ENCODE measurements around the gene GCSH. TPM values are rescaled to one million over a fixed set of nuclear protein-coding genes. Genes with fewer than 3 reads are reported as not detected.
A peak's percentile ranks its signal among the peaks of the same experiment; 100 is the strongest.

The GCSH gene
- total and polyA plus RNA-seq, 2 of the 13 experiments (the other 11 are each of a cell fraction or from before 2014, with no cell fraction given), result 35.9 to 103 TPM

GRCh38 chr16:81077076-81077940, 18.9 kb downstream of the GCSH start, which contains the start of gene C16orf46 (continued):
- TF ChIP-seq ZNF841 (CRISPR knock-in tag; IDR thresholded peaks at IDR 0.05; ENCODE audit: borderline replicate concordance) (no peak), ZNF160 (CRISPR knock-in tag; IDR thresholded peaks at IDR 0.05) (peak; percentile 90; the same call in 1 of the 2 replicates), TEAD3 (CRISPR knock-in tag; optimal IDR thresholded peaks at IDR 0.05; ENCODE audit: borderline replicate concordance) (peak; percentile 79), TRIM22 (IDR thresholded peaks at IDR 0.05) (no peak), ZNF644 (CRISPR knock-in tag; IDR thresholded peaks at IDR 0.05; ENCODE audit: low read depth) (no peak), ZFX (CRISPR knock-in tag; IDR thresholded peaks at IDR 0.05; ENCODE audit: low read depth) (peak; percentile 100), MTF1 (CRISPR knock-in tag; IDR thresholded peaks at IDR 0.05) (no peak), MXD4 (CRISPR knock-in tag; IDR thresholded peaks at IDR 0.05) (peak; percentile 59), EEA1 (CRISPR knock-in tag; IDR thresholded peaks at IDR 0.05; ENCODE audit: borderline replicate concordance) (no peak; the same call in 1 of the 2 replicates), TAF1 (CRISPR knock-in tag; IDR thresholded peaks at IDR 0.05) (peak; percentile 93), ZSCAN30 (CRISPR knock-in tag; IDR thresholded peaks at IDR 0.05) (no peak), ETV5 (CRISPR knock-in tag; IDR thresholded peaks at IDR 0.05; ENCODE audit: borderline replicate concordance) (peak; percentile 96), ZNF569 (CRISPR knock-in tag; IDR thresholded peaks at IDR 0.05; ENCODE audit: borderline replicate concordance) (no peak), ZNF567 (CRISPR knock-in tag; IDR thresholded peaks at IDR 0.05; ENCODE audit: borderline replicate concordance) (peak; percentile 97), MTA1 (CRISPR knock-in tag; IDR thresholded peaks at IDR 0.05; ENCODE audit: borderline replicate concordance) (peak; percentile 47; the same call in 1 of the 2 replicates), CSRNP2 (CRISPR knock-in tag; conservative IDR thresholded peaks at IDR 0.05; ENCODE audit: low read depth) (no peak), ZNF10 (CRISPR knock-in tag; IDR thresholded peaks at IDR 0.05; ENCODE audit: borderline replicate concordance, low read depth) (no peak), HNF4A (CRISPR knock-in tag; IDR thresholded peaks at IDR 0.05) (peak; percentile 27; the same call in 1 of the 2 replicates), ZFP90 (CRISPR knock-in tag; IDR thresholded peaks at IDR 0.05; ENCODE audit: borderline replicate concordance) (no peak; the same call in none of the 2 replicates), MTA3 (CRISPR knock-in tag; IDR thresholded peaks at IDR 0.05) (no peak), ZNF879 (CRISPR knock-in tag; IDR thresholded peaks at IDR 0.05) (peak; percentile 79; the same call in 1 of the 2 replicates), ZNF501 (CRISPR knock-in tag; IDR thresholded peaks at IDR 0.05) (peak; percentile 99), DMAP1 (CRISPR knock-in tag; IDR thresholded peaks at IDR 0.05) (peak; percentile 86; the same call in 1 of the 2 replicates), ZNF34 (CRISPR knock-in tag; IDR thresholded peaks at IDR 0.05; ENCODE audit: borderline replicate concordance) (no peak)
- TF ChIP-seq, protein P1, sequence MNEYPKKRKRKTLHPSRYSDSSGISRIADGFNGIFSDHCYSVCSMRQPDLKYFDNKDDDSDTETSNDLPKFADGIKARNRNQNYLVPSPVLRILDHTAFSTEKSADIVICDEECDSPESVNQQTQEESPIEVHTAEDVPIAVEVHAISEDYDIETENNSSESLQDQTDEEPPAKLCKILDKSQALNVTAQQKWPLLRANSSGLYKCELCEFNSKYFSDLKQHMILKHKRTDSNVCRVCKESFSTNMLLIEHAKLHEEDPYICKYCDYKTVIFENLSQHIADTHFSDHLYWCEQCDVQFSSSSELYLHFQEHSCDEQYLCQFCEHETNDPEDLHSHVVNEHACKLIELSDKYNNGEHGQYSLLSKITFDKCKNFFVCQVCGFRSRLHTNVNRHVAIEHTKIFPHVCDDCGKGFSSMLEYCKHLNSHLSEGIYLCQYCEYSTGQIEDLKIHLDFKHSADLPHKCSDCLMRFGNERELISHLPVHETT (CRISPR knock-in tag; conservative IDR thresholded peaks at IDR 0.05), result 0 out of 2 replicates have a peak, but pooled peaks have one; percentile 8
- TF ChIP-seq, protein P2, sequence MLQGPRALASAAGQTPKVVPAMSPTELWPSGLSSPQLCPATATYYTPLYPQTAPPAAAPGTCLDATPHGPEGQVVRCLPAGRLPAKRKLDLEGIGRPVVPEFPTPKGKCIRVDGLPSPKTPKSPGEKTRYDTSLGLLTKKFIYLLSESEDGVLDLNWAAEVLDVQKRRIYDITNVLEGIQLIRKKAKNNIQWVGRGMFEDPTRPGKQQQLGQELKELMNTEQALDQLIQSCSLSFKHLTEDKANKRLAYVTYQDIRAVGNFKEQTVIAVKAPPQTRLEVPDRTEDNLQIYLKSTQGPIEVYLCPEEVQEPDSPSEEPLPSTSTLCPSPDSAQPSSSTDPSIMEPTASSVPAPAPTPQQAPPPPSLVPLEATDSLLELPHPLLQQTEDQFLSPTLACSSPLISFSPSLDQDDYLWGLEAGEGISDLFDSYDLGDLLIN (CRISPR knock-in tag; IDR thresholded peaks at IDR 0.05; ENCODE audit: borderline replicate concordance), result peak; percentile 28; the same call in 1 of the 2 replicates
